GM10248 (cell line): Measurements from ENCODE around the gene GP2.

Experiments used
- CTCF ChIA-PET: fragments of 300-600 bp; sonication (Branson Sonifier 250); formaldehyde crosslinking; extraction: SDS; loops from one replicate; lab custom pipeline; 2021; ENCODE audit warnings: antibody characterized with exemption; lab: Yijun Ruan, JAX
- POLR2A ChIA-PET: fragments of 350-650 bp; sonication (Branson Sonifier 250); formaldehyde crosslinking; extraction: SDS; loops from one replicate; lab custom pipeline; 2020; ENCODE audit warnings: antibody characterized with exemption; lab: Yijun Ruan, JAX
- DNase-seq: peaks from one replicate; pipeline ENCODE4 v3.0.0; 2012; ENCODE audit errors: extremely low spot score
- TF ChIP-seq, protein P1 (sequence below): IDR thresholded peaks from 2 replicates; pipeline ENCODE4 v1.5.1; 2012; ENCODE audit warnings: mild to moderate bottlenecking, low read depth; ENCODE audit errors: extremely low read depth, missing control alignments, control extremely low read depth

GP2 gene

DNA sequence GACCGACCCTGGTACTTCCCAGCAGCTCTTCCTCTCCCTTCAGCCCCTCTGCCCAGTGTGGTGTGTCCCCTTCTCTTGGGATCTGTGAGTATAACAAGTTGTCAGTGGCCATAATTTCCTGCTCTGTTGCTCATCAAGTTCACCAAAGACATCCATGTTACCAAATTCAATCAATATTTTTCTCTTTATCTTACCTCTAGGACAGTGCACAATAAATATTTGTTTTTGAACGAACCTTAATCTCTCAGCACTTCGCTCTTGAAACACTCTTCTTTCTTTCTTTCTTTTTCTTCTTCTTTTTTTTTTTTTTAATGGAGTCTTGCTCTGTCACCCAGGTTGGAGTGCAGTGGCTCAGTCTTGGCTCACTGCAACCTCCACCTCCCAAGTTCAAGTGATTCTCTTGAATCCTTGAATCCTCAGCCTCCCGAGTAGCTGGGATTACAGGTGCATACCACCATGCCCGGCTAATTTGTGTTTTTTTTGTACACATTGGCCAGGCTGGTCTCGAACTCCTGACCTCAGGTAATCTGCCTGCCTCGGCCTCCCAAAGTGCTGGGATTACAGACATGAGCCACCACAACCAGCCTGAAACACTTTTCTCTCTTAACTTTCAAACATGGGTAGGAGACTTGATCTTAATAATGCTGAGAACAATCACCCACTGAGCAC is 27.9 kb upstream of the GP2 start:
- TF ChIP-seq, protein P1, sequence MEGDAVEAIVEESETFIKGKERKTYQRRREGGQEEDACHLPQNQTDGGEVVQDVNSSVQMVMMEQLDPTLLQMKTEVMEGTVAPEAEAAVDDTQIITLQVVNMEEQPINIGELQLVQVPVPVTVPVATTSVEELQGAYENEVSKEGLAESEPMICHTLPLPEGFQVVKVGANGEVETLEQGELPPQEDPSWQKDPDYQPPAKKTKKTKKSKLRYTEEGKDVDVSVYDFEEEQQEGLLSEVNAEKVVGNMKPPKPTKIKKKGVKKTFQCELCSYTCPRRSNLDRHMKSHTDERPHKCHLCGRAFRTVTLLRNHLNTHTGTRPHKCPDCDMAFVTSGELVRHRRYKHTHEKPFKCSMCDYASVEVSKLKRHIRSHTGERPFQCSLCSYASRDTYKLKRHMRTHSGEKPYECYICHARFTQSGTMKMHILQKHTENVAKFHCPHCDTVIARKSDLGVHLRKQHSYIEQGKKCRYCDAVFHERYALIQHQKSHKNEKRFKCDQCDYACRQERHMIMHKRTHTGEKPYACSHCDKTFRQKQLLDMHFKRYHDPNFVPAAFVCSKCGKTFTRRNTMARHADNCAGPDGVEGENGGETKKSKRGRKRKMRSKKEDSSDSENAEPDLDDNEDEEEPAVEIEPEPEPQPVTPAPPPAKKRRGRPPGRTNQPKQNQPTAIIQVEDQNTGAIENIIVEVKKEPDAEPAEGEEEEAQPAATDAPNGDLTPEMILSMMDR, result no peak
- ChIA-PET POLR2A (no interaction called here), CTCF (no interaction called here)
- DNase-seq, result no peak

GRCh38 chr16:20353379-20353778 is 26.1 kb upstream of the GP2 start:
- CTCF ChIA-PET, result no interaction called here
- DNase-seq, result no peak
- TF ChIP-seq, protein P1, result no peak
- POLR2A ChIA-PET, result no interaction called here

DNA sequence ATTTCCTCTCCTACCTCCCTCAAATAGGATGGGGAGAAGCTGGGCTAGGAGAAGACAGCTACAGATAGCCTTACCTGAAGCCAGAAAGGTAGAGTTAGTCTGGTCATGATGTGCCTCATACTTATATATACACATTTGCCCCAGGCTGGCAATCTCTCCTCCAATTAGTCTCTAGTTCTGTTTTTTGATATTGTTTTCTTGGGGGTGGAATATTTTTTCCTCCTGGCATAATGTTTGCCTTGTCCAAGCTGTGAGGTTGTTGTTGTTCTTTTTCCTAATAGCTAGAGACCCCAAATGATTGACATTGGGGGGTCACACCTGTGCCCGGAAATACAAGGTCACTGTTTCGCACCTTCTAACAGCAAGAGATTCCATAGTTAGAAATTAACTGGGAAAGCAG is 25.3 kb upstream of the GP2 start, which contains the start of gene UMOD:
UMOD (minus strand) TSS at position 101 of the 400 bp plus-strand sequence. CDS start 1,978 bp downstream, outside the sequence.
- ChIA-PET POLR2A (no interaction called here), CTCF (no interaction called here)
- TF ChIP-seq, protein P1, result no peak
- DNase-seq, result no peak

DNA sequence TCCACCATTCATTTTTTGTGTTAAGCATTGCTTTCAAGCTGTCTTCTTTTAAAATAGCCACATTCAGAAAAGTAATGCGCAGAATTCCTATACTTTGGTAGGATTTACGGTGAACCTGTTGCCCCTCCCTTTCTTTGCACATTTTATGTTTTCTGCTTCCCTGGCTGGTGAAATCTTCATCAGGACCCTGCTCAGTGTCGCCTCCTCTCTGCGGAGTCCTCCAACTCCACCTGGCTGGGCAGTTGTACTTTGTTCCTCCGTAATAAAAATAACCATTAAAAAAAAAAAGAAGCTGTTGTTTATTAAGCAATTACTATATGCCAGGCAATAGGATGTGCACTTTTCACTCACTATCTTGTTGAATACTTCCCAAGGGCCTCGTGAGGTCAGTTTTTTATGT is 22.3 kb upstream of the GP2 start:
- POLR2A ChIA-PET, result no interaction called here

DNA sequence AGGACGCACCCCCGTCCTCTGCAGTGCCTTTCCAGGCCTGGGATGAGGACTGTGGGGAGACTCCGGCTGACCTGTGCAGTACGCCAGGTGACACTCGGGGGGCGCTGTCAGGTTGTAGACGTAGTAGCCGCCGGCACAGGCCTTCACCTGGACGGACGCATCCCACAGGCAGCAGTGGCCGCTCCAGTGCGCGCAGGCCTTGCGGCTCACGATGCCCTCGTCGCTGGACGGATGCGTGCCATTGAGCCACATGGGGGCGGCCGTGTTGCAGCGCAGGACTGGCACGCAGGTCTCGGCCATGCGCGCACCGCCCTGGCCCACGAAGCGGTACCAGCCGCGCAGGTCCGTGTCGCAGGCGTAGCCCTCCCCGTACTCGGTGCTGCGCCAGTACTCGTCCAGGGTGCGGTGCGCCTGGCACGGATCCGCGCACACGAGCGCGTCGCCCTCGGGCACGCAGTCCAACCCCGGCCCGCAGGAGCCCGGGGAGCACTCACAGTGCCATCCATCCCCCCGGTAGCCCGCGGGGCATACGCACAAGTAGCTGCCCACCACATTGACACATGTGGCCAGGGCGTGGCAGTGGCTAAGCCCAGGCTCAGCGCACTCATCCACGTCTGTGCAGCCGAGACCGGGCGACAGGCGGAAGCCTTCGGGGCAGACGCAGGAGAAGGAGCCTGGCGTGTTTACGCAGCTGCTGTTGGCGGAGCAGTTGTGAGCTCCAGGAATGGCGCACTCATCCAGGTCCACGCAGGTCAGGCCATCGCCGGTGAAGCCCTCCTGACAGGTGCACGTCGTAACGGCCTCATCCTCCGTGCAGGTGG is 21.3 kb upstream of the GP2 start:
- ChIA-PET POLR2A (no interaction called here), CTCF (interaction anchor here (1.2 kb wide), 1 partner anchor 11 kb away, joined by 3 read pairs; no protein-coding TSS in a partner anchor)
- DNase-seq, result no peak
- TF ChIP-seq, protein P1, result no peak

More for the DNA sequence above, 22.3 kb upstream of the GP2 start:
- DNase-seq, result no peak
- CTCF ChIA-PET, result interaction anchor here (1.2 kb wide), 1 partner anchor 10 kb away, joined by 3 read pairs; no protein-coding TSS in a partner anchor
- TF ChIP-seq, protein P1, result no peak

DNA sequence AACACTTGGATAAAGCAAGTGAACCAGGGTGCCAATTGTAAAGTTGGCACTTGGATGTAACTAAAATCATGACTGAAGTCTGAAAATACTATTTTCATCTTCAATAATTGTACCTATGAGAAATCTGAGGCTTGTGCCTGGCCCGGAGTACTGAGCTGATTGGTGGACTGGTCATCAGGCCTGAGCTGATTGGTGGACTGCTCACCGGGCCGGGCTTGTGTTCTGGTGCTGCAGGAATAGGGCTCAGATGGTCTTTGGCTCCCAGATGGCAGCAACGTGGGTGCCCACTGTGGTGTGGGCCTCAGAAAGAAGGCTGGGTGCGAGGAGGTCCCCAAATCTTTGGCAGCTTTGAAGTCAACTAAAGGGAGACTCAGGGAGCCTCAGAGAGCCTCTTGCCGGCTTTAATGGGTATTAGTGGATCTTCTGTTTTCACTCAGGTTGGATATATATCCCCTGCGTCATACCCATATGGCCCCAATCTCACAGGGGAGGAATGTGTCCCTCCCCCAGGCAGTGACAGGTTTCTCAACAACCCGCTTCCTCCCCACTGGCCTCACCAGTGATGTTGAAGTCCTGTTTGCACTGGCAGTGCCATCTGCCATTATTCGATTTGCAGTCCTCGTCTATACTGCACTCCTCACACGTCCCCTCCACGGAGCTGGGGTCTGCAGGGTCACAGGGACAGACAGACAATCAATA is 20.5 kb upstream of the GP2 start:
- CTCF ChIA-PET, result no interaction called here
- POLR2A ChIA-PET, result no interaction called here
- TF ChIP-seq, protein P1, result no peak
- no peak for DNase-seq
